ENCODE results near the gene PRR14L. TPM values are rescaled to one million over a fixed set of nuclear protein-coding genes. Genes with fewer than 3 reads are reported as not detected.

Gene PRR14L
- total and polyA plus RNA-seq, 4 donors: 4.5 to 20.2 (median 13.4) TPM

GRCh38 chr22:31692186-31692886, 57.6 kb downstream of the PRR14L start (continued):
- no peak for TF ChIP-seq CTCF (IDR thresholded peaks at IDR 0.05; ENCODE audit: low read depth, low read length, missing input control)
- no peak for TF ChIP-seq ATF3 (IDR thresholded peaks at IDR 0.05)
- TF ChIP-seq NR2F2 (IDR thresholded peaks at IDR 0.05): no peak

- H3K4me3 ChIP-seq (ENCODE audit: low read depth in 1 of 3, low read length in 3 of 3): no peak overlapping the region
- 97% methylated on average over 3 of the region's 3 CpGs for WGBS
- H3K9ac ChIP-seq (ENCODE audit: low read depth in 1 of 2, low read length in 2 of 2): no peak overlapping the region
- H3K4me1 ChIP-seq (ENCODE audit: control insufficient read depth in 4 of 4, insufficient read depth in 4 of 4, low read length in 3 of 4): no peaks in the 10 kb centered on the region
- H3K27ac ChIP-seq (ENCODE audit: low read depth in 1 of 2, low read length in 2 of 2): no peak overlapping the region
- no peaks in the 10 kb centered on the region for H3K27me3 ChIP-seq (ENCODE audit: control insufficient read depth in 4 of 4, insufficient read depth in 4 of 4, low read length in 3 of 4)
- DNase-seq (ENCODE audit: low spot score): no peak
- H3K9me3 ChIP-seq (ENCODE audit: control insufficient read depth in 4 of 4, low read length in 3 of 4): no peaks in the 10 kb centered on the region
- H3K36me3 ChIP-seq (ENCODE audit: control insufficient read depth in 4 of 4, insufficient read depth in 3 of 4, low read depth in 1 of 4, low read length in 3 of 4): peaks cover 6 to 47% (median 20%) of the 10 kb centered on the region in 4 donors
- no peak for TF ChIP-seq YY1 (IDR thresholded peaks at IDR 0.05)
- no peak for TF ChIP-seq NR2F2 (IDR thresholded peaks at IDR 0.05)
- TF ChIP-seq ZBTB33 (IDR thresholded peaks at IDR 0.05): no peak
- TF ChIP-seq TAF1 (conservative IDR thresholded peaks at IDR 0.05): no peak
- TF ChIP-seq CTCF (IDR thresholded peaks at IDR 0.05; ENCODE audit: low read depth, low read length, missing input control): no peak
- TF ChIP-seq HNF4A (conservative IDR thresholded peaks at IDR 0.05): no peak
- no peak for TF ChIP-seq SP1 (IDR thresholded peaks at IDR 0.05)
- TF ChIP-seq REST (IDR thresholded peaks at IDR 0.05): no peak
- TF ChIP-seq FOXA2 (IDR thresholded peaks at IDR 0.05): no peak
- TF ChIP-seq ATF3 (IDR thresholded peaks at IDR 0.05): no peak
- no peak for TF ChIP-seq GABPA (IDR thresholded peaks at IDR 0.05 in 1 of 2, conservative IDR thresholded peaks at IDR 0.05 in 1 of 2)
- no peak for TF ChIP-seq EGR1 (IDR thresholded peaks at IDR 0.05; ENCODE audit: low read depth in 2 of 2)
- no peak for TF ChIP-seq RAD21 (IDR thresholded peaks at IDR 0.05)
- no peak for TF ChIP-seq HNF4G (IDR thresholded peaks at IDR 0.05)
- TF ChIP-seq FOXA1 (IDR thresholded peaks at IDR 0.05): no peak
These were observed 58.5 kb downstream of the PRR14L start for GRCh38 chr22:31691408-31691807.
